HepG2 (cell line): ENCODE results near the gene HDAC5. TPM values are rescaled to one million over a fixed set of nuclear protein-coding genes. Genes with fewer than 3 reads are reported as not detected.

Source experiments
- CERS6 ChIP-seq: sonication (generic); formaldehyde crosslinking; IDR thresholded peaks from 2 replicates; pipeline ENCODE4 v1.5.0; 2020; ENCODE audit warnings: missing genetic modification reagents
- CSRNP2 ChIP-seq: sonication (generic); formaldehyde crosslinking; conservative IDR thresholded peaks from 2 replicates; pipeline ENCODE4 v1.8.0; 2022; ENCODE audit warnings: low read depth, missing genetic modification reagents
- EED ChIP-seq: sonication (generic); formaldehyde crosslinking; IDR thresholded peaks from 2 replicates; pipeline ENCODE4 v1.5.0; 2020; ENCODE audit warnings: mild to moderate bottlenecking, missing genetic modification reagents
- IRF2 ChIP-seq: IDR thresholded peaks from 2 replicates; pipeline ENCODE4 v1.6.1; 2018; ENCODE audit warnings: missing genetic modification reagents, missing compliant biosample characterization
- KAT8 ChIP-seq: IDR thresholded peaks from 2 replicates; pipeline ENCODE4 v1.6.1; 2016; ENCODE audit warnings: missing genetic modification reagents, missing compliant biosample characterization
- MED13 ChIP-seq: sonication (generic); formaldehyde crosslinking; IDR thresholded peaks from 2 replicates; pipeline ENCODE4 v1.5.0; 2020; ENCODE audit warnings: missing genetic modification reagents
- PBX2 ChIP-seq: IDR thresholded peaks from 2 replicates; pipeline ENCODE4 v1.6.1; 2016; ENCODE audit warnings: control low read depth
- PRDM10 ChIP-seq: sonication (generic); formaldehyde crosslinking; IDR thresholded peaks from 2 replicates; pipeline ENCODE4 v1.4.0; 2020; ENCODE audit warnings: low read depth, missing genetic modification reagents
- SOX6 ChIP-seq, 2 experiments: fragments of 450-650 bp in 1 of 2; sonication (generic) in 1 of 2; formaldehyde crosslinking in 1 of 2; IDR thresholded peaks; 2 replicates each; pipeline versions ENCODE4 v1.4.0 to v1.6.1; 2017 to 2020; ENCODE audit warnings: antibody characterized with exemption in 1 of 2, mild to moderate bottlenecking in 1 of 2, missing genetic modification reagents in 1 of 2
- TEAD3 ChIP-seq: optimal IDR thresholded peaks from 2 replicates; pipeline ENCODE3; 2016; ENCODE audit warnings: borderline replicate concordance
- TGIF2 ChIP-seq: IDR thresholded peaks from 2 replicates; pipeline ENCODE4 v1.6.1; 2016; ENCODE audit warnings: control low read depth, missing compliant biosample characterization
- ZC3H13 ChIP-seq: sonication (generic); formaldehyde crosslinking; IDR thresholded peaks from 2 replicates; pipeline ENCODE4 v1.8.1; 2023; ENCODE audit warnings: mild to moderate bottlenecking, missing genetic modification reagents, moderate library complexity
- ZFX ChIP-seq: sonication (generic); formaldehyde crosslinking; IDR thresholded peaks from 2 replicates; pipeline ENCODE4 v1.4.0; 2020; ENCODE audit warnings: mild to moderate bottlenecking, low read depth, missing genetic modification reagents, moderate library complexity
- ZNF296 ChIP-seq: sonication (generic); formaldehyde crosslinking; conservative IDR thresholded peaks from 2 replicates; pipeline ENCODE4 v1.5.0; 2020; ENCODE audit warnings: mild to moderate bottlenecking, missing genetic modification reagents
- ZNF362 ChIP-seq: sonication (generic); formaldehyde crosslinking; IDR thresholded peaks from 2 replicates; pipeline ENCODE4 v1.4.0; 2020; ENCODE audit warnings: missing genetic modification reagents, mild to moderate bottlenecking, borderline replicate concordance
- ZNF792 ChIP-seq: IDR thresholded peaks from 2 replicates; pipeline ENCODE4 v1.6.1; 2016
- ZUFSP ChIP-seq: sonication (generic); formaldehyde crosslinking; IDR thresholded peaks from 2 replicates; pipeline ENCODE4 v1.9.0; 2021; ENCODE audit warnings: missing genetic modification reagents, mild to moderate bottlenecking, borderline replicate concordance
- polyA plus RNA-seq, 8 experiments: library from polyadenylated mRNA; depleted of rRNA in 3 of 8; stranded (reverse) in 7 of 8; unstranded in 1 of 8; fragments of >200 nt; fragmentation: Illumina TruSeq in 4 of 8; extraction: Trizol in 4 of 8; gene quantifications; 2 replicates each; pipeline versions ENCODE4 v1.2.1 to v1.2.3, GENCODE V29; 2011 to 2016; ENCODE audit warnings: low read depth in 4 of 8, missing spikeins in 1 of 8, mixed read lengths in 1 of 8; ENCODE audit not compliant: insufficient read depth in 1 of 8
- total RNA-seq, 5 experiments: library from RNA; depleted of rRNA; stranded (reverse); fragments of >200 nt; fragmentation: Illumina TruSeq; extraction: Trizol; gene quantifications; 2 replicates each; pipeline ENCODE4 v1.2.3, GENCODE V29; 2016; ENCODE audit warnings: low read depth in 1 of 5

Gene HDAC5
- total and polyA plus RNA-seq, 2 of the 13 experiments (the other 11 are each of a cell fraction or from before 2014, with no cell fraction given): 46.4 to 85.4 TPM

- TF ChIP-seq PRDM10 (peak; percentile 77; the same call in 1 of the 2 replicates), TEAD3 (CRISPR knock-in tag) (peak; percentile 54), MED13 (CRISPR knock-in tag) (0 out of 2 replicates have a peak, but pooled peaks have one; percentile 37), PBX2 (CRISPR knock-in tag) (peak; percentile 48; the same call in 1 of the 2 replicates), KAT8 (CRISPR knock-in tag) (peak; percentile 61), ZC3H13 (no peak), ZNF362 (CRISPR knock-in tag) (0 out of 2 replicates have a peak, but pooled peaks have one; percentile 17), CSRNP2 (CRISPR knock-in tag) (no peak), SOX6 (IDR thresholded peaks at IDR 0.05) (no peak), SOX6 (CRISPR knock-in tag; IDR thresholded peaks at IDR 0.05) (peak; percentile 28; the same call in 1 of the 2 replicates), TGIF2 (CRISPR knock-in tag) (no peak), ZFX (CRISPR knock-in tag) (peak; percentile 68), IRF2 (0 out of 2 replicates have a peak, but pooled peaks have one; percentile 17), EED (CRISPR knock-in tag) (no peak), ZNF792 (CRISPR knock-in tag) (no peak; the same call in 1 of the 2 replicates), ZUFSP (no peak), ZNF296 (no peak), CERS6 (no peak)
Observed at GRCh38 chr17:44095647-44096496, 27.6 kb downstream of the HDAC5 start (continued).
